ENCODE data around the gene ZNF367. TPM values are rescaled to one million over a fixed set of nuclear protein-coding genes. Genes with fewer than 3 reads are reported as not detected.
"Not testable (repeated sequence)": the region's sequence is repeated elsewhere in the genome, so short reads cannot be mapped to it uniquely, and the experiment has no call there.

ZNF367 gene
- total and polyA plus RNA-seq, 4 donors, result 6.7 to 10.1 (median 7.1) TPM

- Histone ChIP-seq H3K4me1 (ENCODE audit: control insufficient read depth, insufficient read depth, low read length) (peaks cover 3% of the 10 kb centered on the region), H3K9me3 (ENCODE audit: control insufficient read depth, insufficient read depth, low read length) (no peaks in the 10 kb centered on the region), H3K27me3 (ENCODE audit: control insufficient read depth, insufficient read depth, low read length) (no peaks in the 10 kb centered on the region), H3K36me3 (ENCODE audit: control insufficient read depth, insufficient read depth, low read length) (no peaks in the 10 kb centered on the region), H3K4me3 (ENCODE audit: low read depth, low read length) (no peak overlapping the region), H3K27ac (ENCODE audit: low read depth, low read length) (no peak overlapping the region)
- no peak for DNase-seq (ENCODE audit: low read depth in 4 of 6, low spot score in 6 of 6)
- WGBS (ENCODE audit: insufficient coverage), result 100% methylated on average over 1 of the region's 3 CpGs
Measured at GRCh38 chr9:96378187-96378586, 40.0 kb downstream of the ZNF367 start.

- Histone ChIP-seq H3K9me3 (ENCODE audit: control insufficient read depth, insufficient read depth, low read length) (no peaks in the 10 kb centered on the region), H3K4me1 (ENCODE audit: control insufficient read depth, insufficient read depth, low read length) (no peaks in the 10 kb centered on the region), H3K27ac (ENCODE audit: low read depth, low read length) (no peak overlapping the region), H3K27me3 (ENCODE audit: control insufficient read depth, insufficient read depth, low read length) (no peaks in the 10 kb centered on the region), H3K4me3 (ENCODE audit: low read depth, low read length) (no peak overlapping the region), H3K36me3 (ENCODE audit: control insufficient read depth, insufficient read depth, low read length) (no peaks in the 10 kb centered on the region)
- no peak for DNase-seq (ENCODE audit: low read depth in 4 of 6, low spot score in 6 of 6)
- WGBS (ENCODE audit: insufficient coverage), result 89% methylated on average over 12 of the region's 13 CpGs
Measured at GRCh38 chr9:96376891-96377874, 41.0 kb downstream of the ZNF367 start.

- not testable (repeated sequence) for H3K9me3 ChIP-seq (ENCODE audit: control insufficient read depth, insufficient read depth, low read length); H3K4me1 ChIP-seq (ENCODE audit: control insufficient read depth, insufficient read depth, low read length); H3K36me3 ChIP-seq (ENCODE audit: control insufficient read depth, insufficient read depth, low read length); H3K27ac ChIP-seq (ENCODE audit: low read depth, low read length); DNase-seq (ENCODE audit: low read depth in 4 of 6, low spot score in 6 of 6); H3K4me3 ChIP-seq (ENCODE audit: low read depth, low read length); H3K27me3 ChIP-seq (ENCODE audit: control insufficient read depth, insufficient read depth, low read length)
- WGBS (ENCODE audit: insufficient coverage), result 100% methylated on average over 5 of the region's 6 CpGs
Measured at GRCh38 chr9:96375507-96375906, 42.7 kb downstream of the ZNF367 start.

GRCh38 chr9:96367943-96368342, 50.2 kb downstream of the ZNF367 start:
- Histone ChIP-seq H3K27me3 (ENCODE audit: control insufficient read depth, insufficient read depth, low read length) (no peaks in the 10 kb centered on the region), H3K27ac (ENCODE audit: low read depth, low read length) (no peak overlapping the region), H3K4me3 (ENCODE audit: low read depth, low read length) (no peak overlapping the region), H3K9me3 (ENCODE audit: control insufficient read depth, insufficient read depth, low read length) (no peaks in the 10 kb centered on the region), H3K4me1 (ENCODE audit: control insufficient read depth, insufficient read depth, low read length) (no peaks in the 10 kb centered on the region), H3K36me3 (ENCODE audit: control insufficient read depth, insufficient read depth, low read length) (no peaks in the 10 kb centered on the region)
- DNase-seq (ENCODE audit: low read depth in 4 of 6, low spot score in 6 of 6), result no peak
- WGBS (ENCODE audit: insufficient coverage), result no CpG with 5 or more reads among the region's 1 CpG

- Histone ChIP-seq H3K4me3 (ENCODE audit: low read depth, low read length) (no peak overlapping the region), H3K27ac (ENCODE audit: low read depth, low read length) (no peak overlapping the region), H3K36me3 (ENCODE audit: control insufficient read depth, insufficient read depth, low read length) (no peaks in the 10 kb centered on the region), H3K27me3 (ENCODE audit: control insufficient read depth, insufficient read depth, low read length) (no peaks in the 10 kb centered on the region), H3K9me3 (ENCODE audit: control insufficient read depth, insufficient read depth, low read length) (no peaks in the 10 kb centered on the region), H3K4me1 (ENCODE audit: control insufficient read depth, insufficient read depth, low read length) (no peaks in the 10 kb centered on the region)
- WGBS (ENCODE audit: insufficient coverage), result 93% methylated on average over 3 of the region's 9 CpGs
- DNase-seq (ENCODE audit: low read depth in 4 of 6, low spot score in 6 of 6), result no peak
Measured at GRCh38 chr9:96363175-96363967, 54.8 kb downstream of the ZNF367 start.

GRCh38 chr9:96362119-96362518, 56.1 kb downstream of the ZNF367 start:
- H3K4me3 ChIP-seq (ENCODE audit: low read depth, low read length); H3K9me3 ChIP-seq (ENCODE audit: control insufficient read depth, insufficient read depth, low read length); H3K27ac ChIP-seq (ENCODE audit: low read depth, low read length); H3K36me3 ChIP-seq (ENCODE audit: control insufficient read depth, insufficient read depth, low read length); H3K4me1 ChIP-seq (ENCODE audit: control insufficient read depth, insufficient read depth, low read length); DNase-seq (ENCODE audit: low read depth in 4 of 6, low spot score in 6 of 6); H3K27me3 ChIP-seq (ENCODE audit: control insufficient read depth, insufficient read depth, low read length): not testable (repeated sequence)
- WGBS (ENCODE audit: insufficient coverage), result 83% methylated on average over 1 of the region's 6 CpGs

- no peaks in the 10 kb centered on the region for H3K4me1 ChIP-seq (ENCODE audit: control insufficient read depth, insufficient read depth, low read length)
- WGBS (ENCODE audit: insufficient coverage), result 91% methylated on average over 3 of the region's 6 CpGs
- H3K4me3 ChIP-seq (ENCODE audit: low read depth, low read length), result no peak overlapping the region
- H3K27ac ChIP-seq (ENCODE audit: low read depth, low read length), result no peak overlapping the region
- no peak for DNase-seq (ENCODE audit: low read depth in 4 of 6, low spot score in 6 of 6)
- H3K36me3 ChIP-seq (ENCODE audit: control insufficient read depth, insufficient read depth, low read length), result no peaks in the 10 kb centered on the region
- H3K9me3 ChIP-seq (ENCODE audit: control insufficient read depth, insufficient read depth, low read length), result no peaks in the 10 kb centered on the region
- no peaks in the 10 kb centered on the region for H3K27me3 ChIP-seq (ENCODE audit: control insufficient read depth, insufficient read depth, low read length)
Measured at GRCh38 chr9:96361668-96362067, 56.5 kb downstream of the ZNF367 start.

- Histone ChIP-seq H3K4me1 (ENCODE audit: control insufficient read depth, insufficient read depth, low read length) (no peaks in the 10 kb centered on the region), H3K27me3 (ENCODE audit: control insufficient read depth, insufficient read depth, low read length) (no peaks in the 10 kb centered on the region), H3K36me3 (ENCODE audit: control insufficient read depth, insufficient read depth, low read length) (no peaks in the 10 kb centered on the region), H3K4me3 (ENCODE audit: low read depth, low read length) (no peak overlapping the region), H3K9me3 (ENCODE audit: control insufficient read depth, insufficient read depth, low read length) (no peaks in the 10 kb centered on the region), H3K27ac (ENCODE audit: low read depth, low read length) (no peak overlapping the region)
- no peak for DNase-seq (ENCODE audit: low read depth in 4 of 6, low spot score in 6 of 6)
- WGBS (ENCODE audit: insufficient coverage), result 100% methylated on average over 2 of the region's 2 CpGs
Measured at GRCh38 chr9:96360976-96361375, 57.2 kb downstream of the ZNF367 start.

GRCh38 chr9:96360523-96360922, 57.6 kb downstream of the ZNF367 start:
- not testable (repeated sequence) for H3K9me3 ChIP-seq (ENCODE audit: control insufficient read depth, insufficient read depth, low read length); H3K36me3 ChIP-seq (ENCODE audit: control insufficient read depth, insufficient read depth, low read length); H3K27me3 ChIP-seq (ENCODE audit: control insufficient read depth, insufficient read depth, low read length); H3K27ac ChIP-seq (ENCODE audit: low read depth, low read length); H3K4me3 ChIP-seq (ENCODE audit: low read depth, low read length); DNase-seq (ENCODE audit: low read depth in 4 of 6, low spot score in 6 of 6); H3K4me1 ChIP-seq (ENCODE audit: control insufficient read depth, insufficient read depth, low read length)
- WGBS (ENCODE audit: insufficient coverage), result 100% methylated on average over 1 of the region's 6 CpGs
